Activated CD4-positive, alpha-beta T cell treated with anti-CD3 and anti-CD28 coated beads for 24 hours (primary cell): Measurements from ENCODE around the gene WRAP73.

Experiments used
- DNase-seq, 2 donors: peaks; one replicate each; pipeline ENCODE4 v3.0.0-alpha.2; 2020; ENCODE audit warnings: low read depth in 2 of 2

Gene WRAP73, protein sequence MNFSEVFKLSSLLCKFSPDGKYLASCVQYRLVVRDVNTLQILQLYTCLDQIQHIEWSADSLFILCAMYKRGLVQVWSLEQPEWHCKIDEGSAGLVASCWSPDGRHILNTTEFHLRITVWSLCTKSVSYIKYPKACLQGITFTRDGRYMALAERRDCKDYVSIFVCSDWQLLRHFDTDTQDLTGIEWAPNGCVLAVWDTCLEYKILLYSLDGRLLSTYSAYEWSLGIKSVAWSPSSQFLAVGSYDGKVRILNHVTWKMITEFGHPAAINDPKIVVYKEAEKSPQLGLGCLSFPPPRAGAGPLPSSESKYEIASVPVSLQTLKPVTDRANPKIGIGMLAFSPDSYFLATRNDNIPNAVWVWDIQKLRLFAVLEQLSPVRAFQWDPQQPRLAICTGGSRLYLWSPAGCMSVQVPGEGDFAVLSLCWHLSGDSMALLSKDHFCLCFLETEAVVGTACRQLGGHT

DNA sequence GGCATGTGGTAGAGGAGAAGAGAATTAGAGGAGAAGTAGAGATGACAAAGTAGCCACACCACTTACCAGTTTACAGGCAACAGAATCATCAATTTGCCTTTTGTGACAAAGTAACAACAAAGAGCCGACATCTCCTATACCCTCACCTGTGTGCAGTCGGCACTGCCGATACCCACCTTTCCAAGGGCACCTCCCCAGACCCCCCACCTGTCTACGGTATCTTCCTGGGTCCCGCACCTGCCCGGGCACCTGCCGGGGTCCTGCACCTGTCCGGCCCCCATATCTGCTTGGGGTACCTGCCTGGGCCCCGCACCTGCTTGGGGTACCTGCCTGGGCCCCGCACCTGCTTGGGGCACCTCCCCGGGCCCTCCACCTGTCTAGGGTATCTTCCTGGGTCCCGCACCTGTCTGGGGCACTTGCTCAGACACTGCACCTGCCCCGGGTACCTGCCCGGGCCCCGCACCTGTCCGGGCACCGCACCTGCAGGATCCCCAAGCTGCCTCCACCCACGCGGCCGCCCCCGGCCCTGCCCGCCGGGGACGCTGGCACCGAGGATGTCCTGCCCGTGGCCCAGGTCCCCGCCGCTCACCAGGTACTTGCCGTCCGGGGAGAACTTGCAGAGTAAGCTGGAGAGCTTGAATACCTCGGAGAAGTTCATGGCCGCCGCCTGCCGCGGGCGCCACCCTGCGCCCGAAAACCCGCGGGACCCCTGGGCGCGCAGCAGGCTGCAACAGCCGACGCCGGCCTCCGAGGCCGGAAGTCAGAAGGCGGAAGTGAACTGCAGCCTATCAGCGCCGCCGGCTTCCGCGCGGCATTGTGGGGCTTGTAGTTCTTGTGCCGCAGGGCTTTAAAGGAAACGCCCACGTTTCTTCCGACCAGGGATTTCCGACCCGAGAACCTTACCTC is at the start of gene WRAP73:
Gene WRAP73 (minus strand): TSS at position 762 of the 906 bp plus-strand sequence. CDS start 104 bp downstream, at position 658.
- DNase-seq: peak; percentile 78 to 83

DNA sequence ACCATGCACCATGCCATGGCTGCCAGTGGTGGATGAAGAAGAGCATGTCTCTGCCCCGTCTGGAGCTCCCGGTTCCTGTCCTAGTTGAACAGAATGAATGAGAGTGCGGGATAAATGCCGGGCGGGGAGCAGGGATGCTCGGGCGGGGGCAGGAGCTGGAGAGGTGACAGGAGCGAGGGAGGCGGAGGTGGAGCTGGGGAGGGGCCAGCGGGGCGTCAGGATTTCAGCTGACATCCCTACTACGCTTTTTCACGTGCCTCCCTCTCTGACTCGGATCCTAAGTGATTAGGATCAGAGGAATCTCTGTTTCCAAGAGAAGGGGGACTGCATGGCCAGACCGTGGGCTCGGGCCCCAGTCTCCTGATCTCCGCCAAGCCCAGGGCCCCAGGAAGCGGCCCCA is 49.7 kb upstream of the WRAP73 start:
- DNase-seq: no peak

DNA sequence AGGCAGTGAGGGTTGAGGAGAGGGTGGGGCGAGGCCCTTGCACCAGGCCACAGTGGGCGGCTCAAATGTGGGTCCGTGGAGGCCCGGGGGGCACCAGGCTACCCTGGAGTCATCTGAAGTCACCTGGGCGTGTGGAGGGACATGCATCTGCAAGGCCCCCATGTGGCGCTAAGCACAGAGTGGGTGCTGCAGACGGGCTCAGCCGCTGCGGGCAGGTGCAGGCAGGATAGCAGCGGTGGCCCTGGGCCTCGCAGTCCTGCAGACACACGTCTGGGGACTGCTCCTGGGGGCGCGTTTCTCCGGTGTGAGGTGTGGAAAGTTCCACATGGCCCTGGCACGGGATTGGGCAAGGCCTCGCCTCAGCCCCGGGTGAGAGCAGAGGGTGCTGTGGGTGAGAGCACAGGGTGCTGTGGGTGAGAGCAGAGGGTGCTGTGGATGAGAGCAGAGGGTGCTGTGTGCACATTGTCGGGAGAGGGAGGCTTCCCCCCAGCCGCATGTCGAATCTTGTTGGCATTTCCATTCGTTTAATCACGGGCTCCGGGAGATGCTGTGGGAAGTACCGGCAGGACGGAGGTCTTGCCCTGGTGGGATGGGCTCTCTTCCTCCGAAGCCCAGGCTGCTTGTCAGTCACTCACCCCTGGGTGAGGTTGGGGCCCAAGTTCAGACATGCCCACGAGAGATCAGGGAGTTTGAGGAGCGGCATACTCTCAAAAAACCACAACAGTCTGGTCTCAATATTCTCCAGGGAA is 48.9 kb upstream of the WRAP73 start:
- no peak for DNase-seq

DNA sequence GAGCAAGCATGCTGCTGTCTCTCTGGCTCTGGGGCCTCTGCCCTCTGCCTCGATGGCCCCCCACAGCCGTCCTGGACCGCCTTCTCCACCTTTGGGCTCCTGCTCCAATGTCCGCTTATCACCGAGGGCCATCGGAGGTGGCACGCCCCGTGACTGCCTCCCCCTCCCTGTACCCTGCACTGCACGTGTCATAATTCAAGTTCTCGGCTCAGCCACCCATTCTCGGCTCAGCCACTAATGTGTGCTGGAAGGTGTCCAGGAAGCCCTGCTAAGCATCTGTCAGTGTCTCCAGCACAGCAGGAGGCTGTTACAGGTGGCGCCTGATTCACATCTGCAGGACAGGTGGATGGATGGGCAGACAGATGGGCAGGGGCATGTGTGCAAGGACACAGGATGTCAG is 47.9 kb upstream of the WRAP73 start:
- DNase-seq: no peak

DNA sequence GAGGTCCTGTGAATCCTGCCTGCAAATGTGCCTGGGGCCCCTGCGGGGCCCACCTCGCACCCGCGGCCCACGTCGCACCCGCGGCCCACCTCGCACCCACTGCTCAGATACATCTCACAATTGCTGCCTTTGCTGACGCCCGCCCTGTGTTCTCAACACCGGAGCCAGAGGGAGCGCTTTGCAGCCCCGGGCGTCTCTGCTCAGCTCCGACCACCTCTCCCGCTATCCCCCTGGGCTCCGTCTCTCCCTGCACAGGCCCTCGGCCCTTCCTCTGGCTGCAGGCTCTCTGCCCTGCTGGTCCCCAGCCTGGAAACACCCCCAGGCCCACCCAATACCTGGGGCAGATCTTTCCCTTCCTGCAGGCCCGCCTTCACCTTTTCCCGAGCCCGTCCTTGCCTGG is 47.2 kb upstream of the WRAP73 start:
- no peak for DNase-seq

DNA sequence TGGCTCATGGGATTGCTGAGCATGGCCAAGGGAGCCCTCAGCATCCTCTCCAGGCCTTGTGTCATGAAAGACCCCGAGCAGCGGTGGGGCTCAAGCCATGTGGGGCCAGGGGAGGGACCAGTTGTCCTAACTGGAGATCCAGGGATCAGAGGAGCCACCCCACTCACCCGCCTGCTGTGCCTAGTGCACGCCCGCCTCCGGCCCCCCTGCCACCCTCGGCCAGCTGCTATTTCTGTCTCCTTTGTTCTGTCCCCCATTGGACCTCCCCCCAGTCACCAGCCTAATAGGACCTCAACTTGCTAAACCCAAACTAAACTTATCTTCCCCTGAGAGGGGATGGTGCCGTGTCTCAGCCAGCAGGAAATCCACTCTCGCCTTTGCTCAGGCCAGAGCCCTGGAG is 46.8 kb upstream of the WRAP73 start:
- DNase-seq: no peak

DNA sequence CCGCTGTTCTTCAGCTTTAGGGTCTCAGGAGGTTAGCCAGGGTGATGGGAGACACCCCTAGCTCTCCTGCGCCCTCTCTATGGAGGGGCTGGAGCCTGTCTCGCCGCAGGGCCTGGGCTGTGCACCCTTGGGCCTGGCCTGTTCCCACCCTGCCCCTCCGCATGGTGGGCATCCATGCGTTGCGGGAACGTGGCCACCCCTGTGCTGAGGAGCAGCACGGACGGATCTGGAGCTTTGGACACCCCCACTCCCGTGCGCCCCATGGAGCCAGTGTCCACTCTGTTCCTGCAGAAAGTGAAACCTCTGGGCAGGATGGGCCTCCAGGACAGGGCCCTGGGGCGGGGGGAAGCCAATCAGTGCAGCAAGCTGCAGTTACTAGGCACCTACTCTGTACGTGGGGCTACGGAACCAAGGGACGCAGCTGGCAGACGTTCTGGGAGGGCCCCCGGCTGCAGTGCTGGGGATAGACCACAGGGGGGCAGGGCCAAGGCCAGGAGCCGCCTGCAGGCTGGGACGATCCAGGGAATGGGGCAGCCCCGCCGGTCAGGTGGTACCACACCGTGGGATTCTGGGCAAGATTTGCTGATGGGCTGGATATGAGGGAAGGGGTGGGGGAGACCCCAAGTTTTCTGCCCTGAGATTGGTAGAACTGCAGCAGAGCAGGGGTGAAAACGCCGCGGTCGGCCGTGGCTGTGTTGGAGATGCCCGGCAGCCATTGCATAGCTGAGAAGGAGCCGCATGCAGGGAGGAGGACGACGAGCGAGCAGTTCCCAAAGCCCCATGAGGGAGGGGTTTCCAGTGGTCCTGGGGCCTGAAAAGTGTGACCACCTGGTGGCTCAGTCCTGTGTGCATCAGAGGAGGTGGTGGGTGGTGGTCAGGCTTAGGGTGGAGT is 45.7 kb upstream of the WRAP73 start:
- peak in 1 of 2 donors; percentile 38 for DNase-seq

DNA sequence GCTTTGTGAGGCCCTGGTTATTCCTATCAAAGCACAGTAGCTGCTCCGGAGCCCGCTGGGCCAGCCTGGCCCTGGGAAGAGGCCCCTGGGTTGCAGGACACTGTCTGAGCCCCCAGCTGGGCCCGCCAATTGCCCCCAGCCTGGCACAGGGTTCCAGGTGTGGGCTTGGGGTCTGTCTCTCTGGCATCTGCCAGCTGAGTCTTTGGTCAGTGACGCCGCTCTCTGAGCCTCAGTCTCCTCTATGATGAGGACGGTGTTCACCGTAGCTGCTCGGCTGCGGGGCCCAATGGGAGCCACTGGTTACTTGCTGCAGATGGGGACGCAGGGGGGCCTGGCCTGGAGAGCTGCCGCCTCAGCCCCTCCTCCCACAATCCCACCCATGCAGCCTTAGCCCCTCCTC is 43.4 kb upstream of the WRAP73 start:
- DNase-seq: no peak

DNA sequence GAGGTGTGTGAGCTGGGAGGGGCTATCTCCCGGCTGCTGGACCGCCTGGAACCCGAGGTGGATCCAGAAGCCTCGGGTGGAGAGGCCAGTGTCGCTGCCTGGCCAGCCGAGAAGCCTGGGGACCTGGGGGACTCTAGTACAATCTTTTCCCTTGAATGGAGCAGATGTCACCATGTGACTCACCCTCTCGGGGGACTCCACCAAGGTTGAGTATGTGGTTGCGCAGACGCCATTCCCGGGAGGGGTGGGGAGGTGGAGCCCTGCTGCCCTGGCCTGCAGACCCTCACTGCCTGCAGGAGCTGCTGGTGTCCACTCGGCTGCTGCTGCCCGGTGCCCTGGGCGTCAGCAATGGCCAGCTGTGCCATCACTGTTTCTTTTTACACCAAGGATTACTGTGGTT is 42.7 kb upstream of the WRAP73 start:
- DNase-seq: no peak

DNA sequence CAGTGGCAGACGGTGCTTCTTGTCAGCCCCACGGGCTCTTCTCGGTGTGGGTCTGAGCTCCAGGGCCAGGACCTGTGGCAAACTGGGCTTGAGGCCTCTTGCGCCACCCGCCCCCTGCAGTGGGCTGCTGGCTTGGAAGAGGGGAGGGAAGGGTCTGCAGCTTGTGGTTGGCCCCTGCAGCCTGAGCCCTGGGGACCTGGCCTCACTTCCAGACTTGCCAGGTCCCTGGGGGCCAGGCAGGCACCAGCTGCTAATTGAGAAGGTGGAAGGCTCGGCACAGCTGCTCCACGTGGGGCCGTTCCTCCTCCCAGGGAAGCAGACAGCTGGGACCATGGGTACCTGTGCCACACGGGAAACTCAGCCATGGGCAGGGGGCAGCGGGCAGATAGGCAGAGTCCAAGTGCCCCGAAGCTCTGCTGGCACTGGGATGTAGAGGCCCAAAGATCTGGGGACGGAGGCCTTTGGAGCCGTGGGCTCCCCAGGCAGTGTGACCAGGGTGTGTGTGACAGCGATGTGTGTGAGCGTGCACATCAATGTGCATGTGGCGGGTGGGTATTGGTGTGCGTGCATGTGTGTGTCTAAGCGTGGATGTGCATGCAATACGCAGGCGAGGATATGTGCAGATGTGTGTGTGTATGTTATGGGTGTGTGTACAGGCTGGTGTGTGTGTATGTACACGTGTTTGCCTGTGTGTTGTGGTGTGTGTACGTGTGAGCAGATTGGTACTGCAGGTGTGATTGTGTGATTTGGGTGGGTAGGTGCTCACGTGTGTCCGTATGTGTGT is 41.7 kb upstream of the WRAP73 start:
- DNase-seq: no peak

DNA sequence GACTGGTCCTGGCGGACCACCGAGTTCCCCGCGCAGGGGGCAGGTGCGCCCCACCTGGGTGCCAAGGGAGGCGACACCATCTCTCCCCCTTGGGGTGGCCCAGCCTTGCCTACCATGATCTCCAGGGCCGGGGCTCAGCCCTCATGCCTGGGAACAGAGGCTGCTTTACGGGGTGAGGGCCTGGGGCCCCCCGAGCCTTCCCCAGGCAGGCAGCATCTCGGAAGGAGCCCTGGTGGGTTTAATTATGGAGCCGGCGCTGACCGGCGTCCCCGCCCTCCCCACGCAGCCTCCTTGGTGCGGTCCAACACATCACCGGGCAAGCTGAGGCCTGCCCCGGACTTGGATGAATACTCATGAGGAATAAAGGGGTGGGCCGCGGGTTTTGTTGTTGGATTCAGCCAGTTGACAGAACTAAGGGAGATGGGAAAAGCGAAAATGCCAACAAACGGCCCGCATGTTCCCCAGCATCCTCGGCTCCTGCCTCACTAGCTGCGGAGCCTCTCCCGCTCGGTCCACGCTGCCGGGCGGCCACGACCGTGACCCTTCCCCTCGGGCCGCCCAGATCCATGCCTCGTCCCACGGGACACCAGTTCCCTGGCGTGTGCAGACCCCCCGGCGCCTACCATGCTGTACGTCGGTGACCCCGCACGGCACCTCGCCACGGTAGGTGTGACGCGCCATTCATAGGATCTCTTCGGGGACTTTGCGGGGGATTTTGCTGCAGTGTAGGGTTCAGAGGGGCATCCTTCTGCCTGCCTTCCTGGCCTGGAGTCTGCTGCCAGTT is 40.6 kb upstream of the WRAP73 start:
- no peak for DNase-seq

DNA sequence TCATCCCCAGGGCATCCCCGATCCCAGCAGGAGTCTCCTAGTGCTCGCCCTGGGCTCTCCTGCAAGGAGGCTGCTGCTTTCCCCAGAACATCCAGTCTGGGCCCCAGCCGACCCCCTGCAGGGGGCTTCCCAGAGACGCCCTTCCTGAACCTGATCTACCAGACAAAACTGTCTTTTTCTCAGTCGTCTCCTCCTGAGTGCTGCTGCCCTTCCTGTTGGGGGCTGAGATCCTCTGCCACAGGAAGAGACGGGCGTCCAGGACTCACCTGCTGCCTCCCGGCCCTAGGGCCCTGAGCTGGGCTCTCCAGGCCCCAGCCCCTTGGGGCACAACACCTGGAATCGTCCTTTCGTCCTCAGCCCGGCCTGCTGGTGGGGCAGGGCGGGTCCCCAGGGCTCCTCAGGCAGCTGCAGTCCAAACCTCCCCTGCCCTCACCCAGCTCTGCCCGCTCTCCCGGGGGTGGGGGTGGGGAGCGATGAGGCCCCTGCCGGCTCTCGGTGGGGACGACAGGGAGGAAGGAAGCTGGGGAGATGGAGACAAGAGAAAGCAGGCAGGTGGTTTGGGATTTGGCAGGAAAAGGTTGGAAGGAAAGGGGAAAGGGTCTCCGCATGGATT is 39.3 kb upstream of the WRAP73 start:
- DNase-seq: no peak

DNA sequence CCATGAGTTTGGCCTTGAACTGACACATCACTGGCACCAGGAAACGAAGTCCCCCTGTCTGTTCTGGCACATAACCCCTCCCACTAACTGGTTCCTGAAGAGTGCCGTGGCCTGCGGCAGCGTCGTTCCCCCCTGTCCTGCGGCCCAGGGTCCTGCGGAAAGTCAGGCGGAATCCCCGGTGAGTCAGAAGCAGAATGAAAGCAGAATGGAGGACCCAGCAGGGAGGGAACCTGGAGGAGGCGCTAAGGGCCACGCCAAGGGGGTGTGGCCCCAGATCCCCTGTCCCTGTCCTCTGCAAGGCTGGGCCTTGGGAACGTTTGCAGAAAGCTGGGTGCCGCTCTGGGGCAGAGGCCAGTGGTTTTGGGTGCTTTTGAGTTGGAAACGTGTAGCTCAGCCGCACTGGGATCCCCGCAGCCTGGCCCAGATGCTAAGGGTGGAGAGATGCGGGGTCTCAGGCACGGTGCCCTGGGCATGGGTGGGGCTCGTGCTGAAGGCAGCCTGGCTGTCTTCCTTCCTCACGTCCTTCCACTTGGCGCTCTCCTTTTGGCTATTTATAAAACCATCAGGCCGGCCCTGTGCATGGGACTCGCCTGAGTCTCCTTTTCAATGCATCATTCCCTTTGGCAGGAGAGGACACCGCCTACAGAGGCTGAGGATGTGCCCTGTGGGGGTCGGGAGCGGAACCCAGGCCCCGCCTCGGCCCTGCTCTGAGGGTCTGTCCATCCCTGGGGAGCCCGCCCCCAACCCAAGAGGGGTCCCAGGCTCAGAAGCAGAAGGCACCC is 38.6 kb upstream of the WRAP73 start:
- no peak for DNase-seq

DNA sequence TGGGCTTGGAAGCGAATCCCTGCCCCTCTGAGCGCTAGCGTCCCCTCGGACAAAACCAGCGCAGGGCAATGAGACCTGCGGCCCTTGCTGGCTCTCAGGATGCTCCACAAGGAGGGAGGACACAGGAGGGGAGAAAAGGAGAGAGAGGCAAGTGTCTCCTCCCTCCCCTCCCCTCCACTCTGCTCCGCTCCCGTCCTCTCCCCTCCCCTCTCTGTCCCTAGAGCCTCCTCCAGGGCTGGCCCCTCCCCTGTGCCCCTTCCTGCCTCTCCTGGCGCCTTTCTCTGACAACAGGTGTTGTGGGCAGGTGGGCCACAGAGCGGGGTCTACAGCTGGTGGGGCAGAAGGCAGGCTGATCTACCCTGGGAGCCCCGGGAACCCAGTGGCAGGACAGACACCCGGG is 37.6 kb upstream of the WRAP73 start:
- DNase-seq: no peak

DNA sequence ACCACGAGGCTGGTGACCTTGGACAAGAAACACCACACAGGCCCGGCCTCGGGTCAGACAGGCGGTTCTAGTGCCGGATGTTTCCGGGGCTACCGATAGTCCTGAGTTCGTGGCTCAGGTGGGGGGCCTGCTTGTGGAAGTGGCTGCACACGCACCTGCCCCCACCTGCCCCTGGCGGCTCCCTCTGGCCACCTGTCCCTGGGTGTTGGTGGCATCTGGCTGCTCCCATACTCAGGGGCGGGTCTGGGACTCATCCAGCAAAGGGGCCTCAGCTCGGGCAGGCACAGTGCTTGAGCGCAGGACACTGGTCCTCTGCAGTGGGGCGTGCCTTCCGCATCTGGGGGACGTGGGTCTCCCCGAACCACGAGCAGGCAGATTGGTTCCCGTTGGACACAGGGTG is 36.0 kb upstream of the WRAP73 start:
- DNase-seq: no peak

DNA sequence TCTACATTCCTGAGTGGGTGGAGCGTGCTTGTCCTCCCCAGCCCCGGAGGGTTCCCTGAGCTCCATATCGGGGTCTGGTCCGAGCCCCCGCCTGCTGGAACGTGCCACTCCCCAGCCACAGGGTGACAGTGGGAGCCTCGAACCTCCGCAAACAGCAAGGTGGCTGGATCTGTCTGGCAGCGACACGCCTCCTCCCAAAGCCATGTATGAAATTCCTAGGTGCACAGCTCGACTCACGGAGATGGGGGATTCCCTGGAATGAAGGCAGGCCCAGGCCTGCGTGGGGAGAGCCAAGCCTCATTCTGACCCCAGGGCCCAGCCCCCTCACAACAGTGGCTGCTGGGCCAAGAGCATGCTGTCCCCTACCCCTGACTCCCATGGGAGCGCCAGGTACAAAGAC is 35.3 kb upstream of the WRAP73 start:
- DNase-seq: no peak

DNA sequence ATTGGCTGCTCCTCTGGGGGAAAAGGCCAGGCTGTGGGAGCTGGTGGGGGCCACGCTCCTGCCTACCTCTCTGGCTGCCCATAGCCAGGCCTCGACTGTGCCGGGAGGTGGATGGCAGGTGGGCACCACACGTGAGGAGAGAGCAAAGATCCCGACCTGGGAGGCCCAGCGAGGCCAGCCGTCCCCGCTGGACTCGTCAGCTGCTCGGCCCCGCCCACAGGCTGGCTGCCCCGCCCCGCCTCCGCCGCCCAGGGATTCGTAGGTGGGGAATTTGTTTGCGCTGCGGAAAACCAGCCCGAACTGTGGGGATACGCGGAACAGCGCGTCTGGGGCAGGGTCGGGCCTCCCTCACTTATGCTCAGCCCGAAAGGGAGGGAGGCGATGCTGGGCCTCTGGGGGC is 34.1 kb upstream of the WRAP73 start:
- no peak for DNase-seq

DNA sequence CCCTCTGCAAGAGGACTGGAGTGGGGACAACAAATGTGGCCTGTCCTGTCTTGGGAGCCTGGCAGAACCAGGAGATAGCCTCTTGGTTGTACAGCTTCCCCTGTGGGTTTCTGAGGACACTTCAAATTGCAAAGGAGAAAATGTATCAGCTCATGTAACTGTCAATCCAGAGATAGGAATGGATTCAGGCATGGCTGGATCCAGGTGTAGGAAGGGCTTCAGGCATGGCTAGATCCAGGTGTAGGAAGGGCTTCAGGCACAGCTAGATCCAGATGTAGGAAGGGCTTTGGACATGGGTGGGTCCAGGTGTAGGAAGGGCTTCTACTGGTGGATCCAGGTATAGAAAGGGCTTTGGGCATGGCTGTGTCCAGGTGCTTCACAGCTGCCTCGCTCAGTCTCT is 33.3 kb upstream of the WRAP73 start:
- no peak for DNase-seq
